Stimulated activated CD8-positive, alpha-beta memory T cell treated with anti-CD3 and anti-CD28 coated beads, Interleukin-7, amount 100 ng/mL, for 24 hours (primary cell): ENCODE measurements around the gene MBTD1.
"Not testable (repeated sequence)": the region's sequence is repeated elsewhere in the genome, so short reads cannot be mapped to it uniquely, and the experiment has no call there.

Experiments used
- DNase-seq: peaks from one replicate; pipeline ENCODE4 v3.0.0-alpha.2; 2020; ENCODE audit warnings: low read depth

The MBTD1 gene

GRCh38 chr17:51255673-51256072, 4.2 kb downstream of the MBTD1 start:
- DNase-seq, result no peak

GRCh38 chr17:51251010-51251409, 8.8 kb downstream of the MBTD1 start:
- no peak for DNase-seq

- no peak for DNase-seq
These were observed 9.5 kb downstream of the MBTD1 start for GRCh38 chr17:51250314-51250840.

GRCh38 chr17:51245535-51245934, 14.3 kb downstream of the MBTD1 start:
- DNase-seq, result no peak

GRCh38 chr17:51244041-51244440, 15.8 kb downstream of the MBTD1 start:
- no peak for DNase-seq

GRCh38 chr17:51240275-51240674, 19.6 kb downstream of the MBTD1 start:
- no peak for DNase-seq

- no peak for DNase-seq
These were observed 21.5 kb downstream of the MBTD1 start for GRCh38 chr17:51238255-51238887.

- DNase-seq, result no peak
These were observed 25.7 kb downstream of the MBTD1 start for GRCh38 chr17:51234162-51234561.

GRCh38 chr17:51231999-51232398, 27.9 kb downstream of the MBTD1 start:
- DNase-seq, result no peak

GRCh38 chr17:51230306-51230705, 29.5 kb downstream of the MBTD1 start:
- no peak for DNase-seq

- DNase-seq, result no peak
These were observed 30.0 kb downstream of the MBTD1 start for GRCh38 chr17:51229889-51230288.

- no peak for DNase-seq
These were observed 31.7 kb downstream of the MBTD1 start for GRCh38 chr17:51228161-51228560.

- not testable (repeated sequence) for DNase-seq
These were observed 34.3 kb downstream of the MBTD1 start for GRCh38 chr17:51225523-51225922.

- no peak for DNase-seq
These were observed 35.2 kb downstream of the MBTD1 start for GRCh38 chr17:51224402-51225262.

GRCh38 chr17:51221322-51221721, 38.5 kb downstream of the MBTD1 start:
- no peak for DNase-seq

GRCh38 chr17:51217946-51218345, 41.9 kb downstream of the MBTD1 start:
- DNase-seq, result no peak

- DNase-seq, result no peak
These were observed 44.9 kb downstream of the MBTD1 start for GRCh38 chr17:51214920-51215319.

GRCh38 chr17:51203838-51204237, 56.0 kb downstream of the MBTD1 start:
- no peak for DNase-seq

- DNase-seq, result no peak
These were observed 59.0 kb downstream of the MBTD1 start for GRCh38 chr17:51200846-51201245.

GRCh38 chr17:51200295-51200694, 59.6 kb downstream of the MBTD1 start:
- DNase-seq, result no peak

GRCh38 chr17:51197754-51198153, 62.1 kb downstream of the MBTD1 start:
- DNase-seq, result no peak

- DNase-seq, result no peak
These were observed 68.0 kb downstream of the MBTD1 start for GRCh38 chr17:51191895-51192294.

- DNase-seq, result no peak
These were observed 70.2 kb downstream of the MBTD1 start for GRCh38 chr17:51189628-51190027.
